ENCODE measurements around the gene PRPF40A.

PRPF40A gene

DNA sequence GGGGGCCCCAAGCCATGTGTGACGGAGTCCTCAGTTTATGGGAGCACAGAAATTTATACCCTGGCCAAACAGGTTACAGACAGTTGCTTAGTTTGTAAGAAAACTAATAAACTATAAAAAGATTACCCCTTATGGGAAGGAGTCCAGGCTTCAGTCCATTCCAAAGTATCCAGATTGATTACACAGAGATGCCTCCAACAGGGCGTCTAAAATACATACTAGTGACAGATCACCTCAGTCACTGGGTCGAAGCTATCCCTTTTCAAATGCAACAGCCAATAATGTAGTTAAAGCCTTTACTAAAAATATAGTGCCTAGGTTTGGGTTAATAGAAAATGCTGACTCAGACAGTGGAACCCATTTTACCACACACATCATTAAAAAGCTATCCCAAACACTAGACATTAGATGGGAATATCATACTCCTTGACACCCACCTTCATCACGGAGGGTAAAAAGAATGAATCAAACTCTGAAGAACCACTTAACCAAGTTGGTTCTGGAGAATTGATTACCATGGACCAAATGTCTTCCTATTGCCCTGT is 10.7 kb downstream of the PRPF40A start:
- no peak overlapping the region for H3K4me3 ChIP-seq (ENCODE audit: low read length)
- H3K27ac ChIP-seq (ENCODE audit: low read length): no peak overlapping the region
- H3K79me2 ChIP-seq (ENCODE audit: low read length): peaks cover 100% of the 10 kb centered on the region
- no peaks in the 10 kb centered on the region for H3K9me3 ChIP-seq (replicated peaks; ENCODE audit: insufficient read depth, low read length)
- peaks cover 15% of the 10 kb centered on the region; the same call in 1 of the 2 replicates for H3K36me3 ChIP-seq (replicated peaks; ENCODE audit: insufficient read depth, low read length)
- no peak overlapping the region for H2AFZ ChIP-seq (ENCODE audit: low read length)
- H3K9ac ChIP-seq (ENCODE audit: low read length): no peak overlapping the region
- H3K27me3 ChIP-seq (replicated peaks; ENCODE audit: insufficient read depth, low read length): no peaks in the 10 kb centered on the region
- peaks cover 56% of the 10 kb centered on the region for H4K20me1 ChIP-seq (ENCODE audit: insufficient read depth, low read length)
- no peaks in the 10 kb centered on the region for H3F3A ChIP-seq (ENCODE audit: insufficient read depth, low read length)
- H3K4me2 ChIP-seq (ENCODE audit: low read depth, low read length): no peak overlapping the region
- TF ChIP-seq, protein P1, sequence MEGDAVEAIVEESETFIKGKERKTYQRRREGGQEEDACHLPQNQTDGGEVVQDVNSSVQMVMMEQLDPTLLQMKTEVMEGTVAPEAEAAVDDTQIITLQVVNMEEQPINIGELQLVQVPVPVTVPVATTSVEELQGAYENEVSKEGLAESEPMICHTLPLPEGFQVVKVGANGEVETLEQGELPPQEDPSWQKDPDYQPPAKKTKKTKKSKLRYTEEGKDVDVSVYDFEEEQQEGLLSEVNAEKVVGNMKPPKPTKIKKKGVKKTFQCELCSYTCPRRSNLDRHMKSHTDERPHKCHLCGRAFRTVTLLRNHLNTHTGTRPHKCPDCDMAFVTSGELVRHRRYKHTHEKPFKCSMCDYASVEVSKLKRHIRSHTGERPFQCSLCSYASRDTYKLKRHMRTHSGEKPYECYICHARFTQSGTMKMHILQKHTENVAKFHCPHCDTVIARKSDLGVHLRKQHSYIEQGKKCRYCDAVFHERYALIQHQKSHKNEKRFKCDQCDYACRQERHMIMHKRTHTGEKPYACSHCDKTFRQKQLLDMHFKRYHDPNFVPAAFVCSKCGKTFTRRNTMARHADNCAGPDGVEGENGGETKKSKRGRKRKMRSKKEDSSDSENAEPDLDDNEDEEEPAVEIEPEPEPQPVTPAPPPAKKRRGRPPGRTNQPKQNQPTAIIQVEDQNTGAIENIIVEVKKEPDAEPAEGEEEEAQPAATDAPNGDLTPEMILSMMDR (IDR thresholded peaks at IDR 0.05; ENCODE audit: low read length): no peak
- TF ChIP-seq EZH2phosphoT487 (IDR thresholded peaks at IDR 0.05; ENCODE audit: low read length) (no peak), EZH2 (optimal IDR thresholded peaks at IDR 0.05; ENCODE audit: low read depth, low read length) (no peak)
- H3K9me2 ChIP-seq (replicated peaks; ENCODE audit: insufficient read depth, low read length): no peaks in the 10 kb centered on the region
- no peak for DNase-seq
- no peaks in the 10 kb centered on the region for H3K4me1 ChIP-seq (ENCODE audit: low read length)

DNA sequence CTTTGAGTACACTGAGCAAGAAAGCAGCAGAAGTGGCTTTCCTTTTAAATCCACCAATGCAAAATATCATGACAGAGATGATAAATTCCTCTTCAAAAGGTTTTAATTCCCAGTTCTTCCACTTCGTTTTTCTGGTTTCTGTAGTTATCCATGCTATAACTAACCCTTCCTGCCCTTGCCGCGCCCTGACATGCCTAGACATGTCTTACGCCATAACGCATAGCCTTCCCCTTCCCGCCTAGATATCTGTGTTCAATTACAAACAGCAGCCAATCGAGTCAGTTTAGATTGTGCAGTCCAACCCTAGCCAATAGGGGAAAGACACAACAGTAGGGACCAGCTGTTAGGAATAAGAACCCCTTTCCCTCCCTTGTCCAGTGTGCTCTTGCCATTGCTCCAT is 16.1 kb downstream of the PRPF40A start:
- Histone ChIP-seq H2AFZ (ENCODE audit: low read length) (no peak overlapping the region), H3K27ac (ENCODE audit: low read length) (no peak overlapping the region), H3K27me3 (replicated peaks; ENCODE audit: insufficient read depth, low read length) (no peaks in the 10 kb centered on the region), H3K36me3 (replicated peaks; ENCODE audit: insufficient read depth, low read length) (no peaks in the 10 kb centered on the region; the same call in 1 of the 2 replicates), H3K79me2 (ENCODE audit: low read length) (peaks cover 100% of the 10 kb centered on the region), H3K9ac (ENCODE audit: low read length) (no peak overlapping the region), H4K20me1 (ENCODE audit: insufficient read depth, low read length) (peaks cover 50% of the 10 kb centered on the region), H3K9me2 (replicated peaks; ENCODE audit: insufficient read depth, low read length) (no peaks in the 10 kb centered on the region), H3K4me1 (ENCODE audit: low read length) (no peaks in the 10 kb centered on the region), H3K4me3 (ENCODE audit: low read length) (no peak overlapping the region), H3K9me3 (replicated peaks; ENCODE audit: insufficient read depth, low read length) (no peaks in the 10 kb centered on the region), H3F3A (ENCODE audit: insufficient read depth, low read length) (no peaks in the 10 kb centered on the region), H3K4me2 (ENCODE audit: low read depth, low read length) (no peak overlapping the region)
- TF ChIP-seq, protein P1 (IDR thresholded peaks at IDR 0.05; ENCODE audit: low read length): no peak
- no peak for TF ChIP-seq EZH2phosphoT487 (IDR thresholded peaks at IDR 0.05; ENCODE audit: low read length)
- TF ChIP-seq EZH2 (optimal IDR thresholded peaks at IDR 0.05; ENCODE audit: low read depth, low read length): no peak
- no peak for DNase-seq

DNA sequence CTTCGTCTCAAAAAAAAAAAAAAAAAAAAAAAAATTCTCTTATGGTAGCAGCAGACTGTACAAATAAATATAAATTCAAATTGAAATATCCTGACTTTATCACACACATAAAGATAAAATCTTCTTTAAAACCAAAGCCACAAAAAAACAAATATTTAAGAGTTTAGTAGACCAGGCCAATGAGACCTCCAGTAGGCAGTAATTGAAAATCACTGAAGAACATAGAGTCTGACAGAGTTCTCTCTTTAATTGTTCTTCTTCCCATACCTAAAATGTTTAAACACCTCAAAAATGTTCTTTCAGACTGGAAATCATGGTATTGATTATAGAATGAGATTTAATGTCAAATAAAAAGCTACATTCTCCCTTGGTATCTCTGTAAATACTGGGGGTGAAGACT is 20.8 kb downstream of the PRPF40A start:
- H3K4me1 ChIP-seq (ENCODE audit: low read length): 0 out of 2 replicates have a peak, but pooled peaks cover 5% of the 10 kb centered on the region

More for the DNA sequence above, 20.8 kb downstream of the PRPF40A start:
- Histone ChIP-seq H3F3A (ENCODE audit: insufficient read depth, low read length) (peaks cover 20% of the 10 kb centered on the region; the same call in 1 of the 2 replicates), H3K4me3 (ENCODE audit: low read length) (no peak overlapping the region), H3K9ac (ENCODE audit: low read length) (no peak overlapping the region), H4K20me1 (ENCODE audit: insufficient read depth, low read length) (peaks cover 11% of the 10 kb centered on the region; the same call in 1 of the 2 replicates), H2AFZ (ENCODE audit: low read length) (no peak overlapping the region), H3K9me3 (replicated peaks; ENCODE audit: insufficient read depth, low read length) (no peaks in the 10 kb centered on the region), H3K4me2 (ENCODE audit: low read depth, low read length) (no peak overlapping the region), H3K36me3 (replicated peaks; ENCODE audit: insufficient read depth, low read length) (peaks cover 9% of the 10 kb centered on the region; the same call in 1 of the 2 replicates), H3K27me3 (replicated peaks; ENCODE audit: insufficient read depth, low read length) (no peaks in the 10 kb centered on the region), H3K9me2 (replicated peaks; ENCODE audit: insufficient read depth, low read length) (no peaks in the 10 kb centered on the region), H3K27ac (ENCODE audit: low read length) (no peak overlapping the region), H3K79me2 (ENCODE audit: low read length) (peaks cover 95% of the 10 kb centered on the region)
- no peak for TF ChIP-seq EZH2 (optimal IDR thresholded peaks at IDR 0.05; ENCODE audit: low read depth, low read length)
- TF ChIP-seq, protein P1 (IDR thresholded peaks at IDR 0.05; ENCODE audit: low read length): no peak
- no peak for TF ChIP-seq EZH2phosphoT487 (IDR thresholded peaks at IDR 0.05; ENCODE audit: low read length)
- no peak for DNase-seq

All from MM.1S (cell line).